GM21526 (cell line): ENCODE data around the gene UTF1.

Experiments used
- ATAC-seq: cut with Tn5 transposase; IDR thresholded peaks from one replicate; pipeline ENCODE4 v1.9.1; 2021; ENCODE audit warnings: moderate library complexity; ENCODE audit not compliant: unreplicated experiment, low FRiP score

Gene UTF1

DNA sequence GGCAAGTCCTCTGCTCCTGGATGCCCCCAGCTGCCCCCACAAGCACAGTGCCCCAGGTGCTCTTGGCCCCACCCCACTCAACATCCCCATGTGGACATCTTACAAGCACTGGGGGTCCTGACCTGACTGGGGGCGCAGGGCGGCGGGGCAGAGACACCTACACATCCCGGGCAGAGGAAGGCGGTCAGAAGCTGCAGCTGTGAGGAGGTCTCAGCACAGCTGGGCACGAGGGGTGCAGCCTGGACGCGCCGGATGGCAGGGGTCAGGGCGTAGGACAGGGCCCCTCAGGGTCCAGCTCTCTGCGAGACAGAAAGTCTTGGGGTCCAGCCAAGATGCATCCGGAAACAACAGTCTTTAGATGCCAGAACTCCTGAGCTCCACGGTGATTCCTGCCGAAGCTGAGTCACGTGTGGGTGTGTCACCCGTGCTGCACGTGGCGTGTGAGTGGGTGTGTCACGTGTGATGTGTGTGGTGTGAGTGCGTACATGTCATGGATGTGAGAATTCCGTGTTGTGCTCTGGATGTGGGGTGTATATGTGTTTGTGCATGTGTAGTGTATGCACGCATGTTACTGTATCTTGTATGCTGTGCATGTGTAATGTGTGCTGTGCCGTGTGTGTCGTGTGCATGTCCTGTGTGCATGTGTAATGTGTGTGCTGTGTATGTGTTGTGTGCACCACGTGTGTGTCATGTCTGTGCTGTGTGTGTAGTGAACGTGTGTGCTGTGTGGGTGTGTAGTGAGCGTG is 12.8 kb downstream of the UTF1 start:
- no peak for ATAC-seq

DNA sequence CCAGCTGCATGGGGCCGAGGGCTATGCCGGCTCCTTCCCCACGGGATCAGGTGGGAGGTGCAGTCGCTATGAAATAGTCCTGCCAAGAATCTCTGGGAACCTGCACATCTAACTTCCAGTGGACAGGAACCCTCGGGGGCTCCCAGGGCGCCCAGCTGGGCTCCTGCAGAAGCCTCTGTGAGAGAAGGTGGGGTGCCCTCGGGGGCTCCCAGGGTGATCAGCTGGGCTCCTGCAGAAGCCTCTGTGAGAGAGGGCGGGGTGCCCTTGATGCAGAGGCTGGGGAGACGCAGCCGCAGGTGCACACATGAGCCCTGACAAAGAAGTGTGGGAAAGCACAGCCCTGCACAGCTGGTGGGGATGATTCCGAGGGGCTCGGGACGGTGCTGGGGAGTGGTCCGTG is 13.6 kb downstream of the UTF1 start:
- no peak for ATAC-seq

DNA sequence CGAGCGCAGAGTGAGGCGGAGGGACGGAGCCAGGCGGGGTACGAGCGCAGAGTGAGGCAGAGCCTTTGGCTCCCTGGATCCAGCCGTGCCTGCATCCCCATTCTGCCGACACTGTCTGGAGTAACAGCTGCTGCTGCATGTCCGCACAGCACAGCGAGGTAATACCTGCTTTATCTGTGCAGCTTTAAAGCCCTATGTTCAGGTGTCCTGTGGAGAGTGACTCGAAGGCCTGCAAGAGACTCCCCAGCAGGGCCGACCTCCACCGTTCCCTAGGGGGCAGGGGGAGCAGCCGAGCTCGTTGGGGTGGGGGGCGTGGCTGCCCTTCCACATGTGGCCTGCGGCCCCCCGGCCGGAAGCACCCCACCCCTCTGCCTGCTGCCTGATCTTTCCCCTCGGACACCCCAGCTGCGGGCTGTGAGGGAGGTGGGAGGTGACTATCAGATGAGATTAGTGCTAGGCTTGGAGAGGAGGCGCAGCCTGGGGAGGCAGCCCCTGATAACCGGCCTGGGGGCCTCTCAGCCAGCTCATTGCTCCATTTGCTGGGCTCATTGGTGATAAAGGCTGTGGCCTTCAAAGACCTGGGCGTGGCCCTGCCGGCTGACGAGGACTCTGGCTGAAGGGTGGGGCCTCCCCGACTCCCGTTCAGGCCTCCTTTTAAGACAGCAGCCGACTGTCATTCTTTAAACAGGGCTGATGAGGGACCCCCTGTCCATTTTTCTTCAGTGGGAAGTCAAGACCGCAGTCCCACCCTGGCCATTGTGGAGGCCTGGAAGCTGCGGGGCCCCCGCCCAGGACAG is 15.6 kb downstream of the UTF1 start:
- no peak for ATAC-seq

DNA sequence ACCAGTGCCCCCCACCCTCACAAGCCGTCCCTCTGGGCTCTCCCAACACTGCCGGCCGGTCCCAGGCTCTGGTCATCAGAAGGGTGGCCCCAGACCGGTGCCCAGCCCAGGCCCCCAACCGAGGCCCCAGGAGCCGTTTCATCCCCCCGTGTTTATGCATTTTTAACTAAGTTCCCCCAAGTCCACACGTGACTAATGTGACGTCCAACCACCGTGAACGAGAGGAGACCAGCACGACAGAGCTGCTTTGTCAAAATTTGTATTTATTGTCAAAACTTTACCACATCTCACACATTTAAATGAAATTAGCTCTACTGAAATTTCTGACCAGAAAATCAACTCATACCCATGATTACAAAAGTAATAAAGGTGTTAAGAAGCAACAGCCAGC is 16.2 kb downstream of the UTF1 start:
- ATAC-seq = no peak

DNA sequence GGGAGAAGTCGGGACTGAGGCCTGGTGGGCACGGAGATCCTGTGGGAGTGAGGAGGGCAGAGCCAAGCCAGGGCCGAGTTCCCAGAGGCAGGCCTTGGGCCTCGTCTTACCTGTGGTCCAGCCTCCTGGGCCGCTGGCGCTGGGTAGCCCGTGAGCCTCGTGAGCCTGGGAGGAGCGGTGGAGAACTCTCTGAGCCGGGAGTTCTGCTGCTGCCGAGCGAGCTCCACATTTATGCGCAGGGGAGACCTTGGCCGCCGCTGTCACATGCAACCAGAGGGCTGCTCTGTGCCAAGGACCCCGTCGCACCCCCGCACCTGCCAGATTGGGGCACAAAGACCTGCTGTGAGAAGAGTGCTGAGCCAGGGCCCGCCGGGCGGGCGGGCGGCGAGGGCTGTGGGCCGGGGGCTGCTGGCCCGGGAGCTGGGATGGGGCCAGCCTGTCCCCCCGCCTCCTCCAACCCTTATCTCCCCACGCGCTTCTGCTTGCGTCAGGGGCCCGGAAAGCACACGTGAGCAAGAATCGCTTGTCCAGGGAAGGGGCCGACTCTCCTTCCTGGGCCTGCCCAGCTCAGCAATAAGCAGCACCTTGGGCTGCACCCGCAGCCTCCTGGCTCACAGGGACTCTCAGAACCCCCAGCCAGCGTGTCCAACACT is 17.8 kb downstream of the UTF1 start:
- no peak for ATAC-seq

DNA sequence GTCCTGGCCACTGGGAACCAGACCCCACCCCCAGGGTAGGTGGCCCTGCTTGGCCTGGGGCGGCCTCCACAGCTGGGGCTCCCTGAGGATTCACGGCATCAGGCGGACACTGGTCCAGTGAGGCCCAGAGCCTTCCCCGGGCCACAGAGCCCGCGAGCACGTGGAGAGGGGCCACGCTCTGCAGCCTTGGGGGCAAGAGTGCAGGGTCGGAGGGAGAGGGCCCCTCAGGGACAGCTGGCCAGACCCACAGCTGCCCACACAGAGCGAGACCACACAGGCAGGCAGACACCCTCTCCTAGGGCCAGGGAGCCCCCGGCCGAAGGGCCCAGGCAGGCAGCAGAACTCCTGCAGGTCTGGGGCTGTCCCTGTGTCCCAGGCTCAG is 18.3 kb downstream of the UTF1 start:
- ATAC-seq = no peak

DNA sequence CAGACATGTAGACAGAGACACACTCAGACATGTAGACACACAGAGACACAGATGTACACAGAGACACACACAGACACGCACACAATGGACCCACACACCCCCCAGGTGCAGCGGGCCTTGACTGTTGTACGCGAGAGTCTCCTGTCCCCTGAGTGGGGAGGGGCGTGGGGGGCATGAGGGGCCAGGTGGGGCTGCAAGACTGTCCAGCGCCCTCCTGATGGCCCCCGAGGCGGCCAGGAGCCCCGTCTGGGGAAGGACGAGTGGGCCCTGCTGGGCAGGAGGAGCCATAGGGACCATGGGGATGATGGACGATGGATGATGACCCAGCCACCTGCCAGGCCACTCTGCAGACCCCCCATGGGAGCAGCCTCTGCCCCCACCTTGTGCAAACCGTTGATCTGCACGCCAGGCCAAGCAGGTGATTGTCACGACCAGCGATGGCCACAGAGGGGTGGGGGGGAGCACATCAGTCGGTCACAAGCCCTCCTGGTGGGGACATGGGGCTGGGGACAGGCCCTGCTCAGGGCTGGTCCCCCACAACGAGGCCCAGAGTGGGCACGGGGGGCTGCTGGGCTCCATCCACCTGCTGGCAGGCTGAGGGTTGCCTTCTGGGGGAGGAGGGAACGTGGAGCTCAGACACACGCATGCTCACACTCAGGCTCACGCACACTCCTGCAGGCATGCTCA is 19.2 kb downstream of the UTF1 start:
- no peak for ATAC-seq

DNA sequence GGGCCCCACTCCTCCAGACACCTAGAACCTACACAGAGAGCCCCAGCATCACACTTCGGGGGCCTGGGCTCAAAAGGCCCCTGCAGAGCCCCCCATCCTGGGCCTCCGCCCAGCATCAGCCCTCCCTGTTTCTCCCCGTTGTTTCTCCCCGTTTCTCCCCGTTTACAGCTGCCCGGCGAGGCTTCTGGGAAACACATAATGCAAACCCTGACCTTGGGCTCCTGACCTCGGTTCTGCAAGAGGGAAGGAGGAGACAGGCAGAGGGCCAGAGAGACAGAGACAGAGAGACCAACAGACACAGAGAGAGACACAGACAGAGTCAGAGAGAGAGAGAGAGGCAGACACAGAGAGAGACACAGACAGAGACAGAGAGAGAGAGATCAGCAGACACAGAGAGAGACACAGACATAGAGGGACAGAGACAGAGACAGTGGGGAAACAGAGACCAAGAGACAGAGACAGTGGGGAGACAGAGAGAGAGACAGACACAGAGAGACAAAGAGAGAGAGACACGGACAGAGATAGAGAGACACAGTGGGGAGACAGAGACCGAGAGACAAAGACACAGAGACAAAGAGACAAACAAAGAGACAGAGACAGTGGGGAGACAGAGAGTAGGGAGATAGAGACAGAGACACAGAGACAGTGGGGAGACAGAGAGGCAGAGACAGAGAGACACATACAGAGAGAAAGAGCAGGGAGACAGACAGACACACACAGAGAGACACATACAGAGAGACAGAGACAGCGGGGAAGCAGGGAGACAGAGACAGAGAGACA is 20.1 kb downstream of the UTF1 start:
- no peak for ATAC-seq

DNA sequence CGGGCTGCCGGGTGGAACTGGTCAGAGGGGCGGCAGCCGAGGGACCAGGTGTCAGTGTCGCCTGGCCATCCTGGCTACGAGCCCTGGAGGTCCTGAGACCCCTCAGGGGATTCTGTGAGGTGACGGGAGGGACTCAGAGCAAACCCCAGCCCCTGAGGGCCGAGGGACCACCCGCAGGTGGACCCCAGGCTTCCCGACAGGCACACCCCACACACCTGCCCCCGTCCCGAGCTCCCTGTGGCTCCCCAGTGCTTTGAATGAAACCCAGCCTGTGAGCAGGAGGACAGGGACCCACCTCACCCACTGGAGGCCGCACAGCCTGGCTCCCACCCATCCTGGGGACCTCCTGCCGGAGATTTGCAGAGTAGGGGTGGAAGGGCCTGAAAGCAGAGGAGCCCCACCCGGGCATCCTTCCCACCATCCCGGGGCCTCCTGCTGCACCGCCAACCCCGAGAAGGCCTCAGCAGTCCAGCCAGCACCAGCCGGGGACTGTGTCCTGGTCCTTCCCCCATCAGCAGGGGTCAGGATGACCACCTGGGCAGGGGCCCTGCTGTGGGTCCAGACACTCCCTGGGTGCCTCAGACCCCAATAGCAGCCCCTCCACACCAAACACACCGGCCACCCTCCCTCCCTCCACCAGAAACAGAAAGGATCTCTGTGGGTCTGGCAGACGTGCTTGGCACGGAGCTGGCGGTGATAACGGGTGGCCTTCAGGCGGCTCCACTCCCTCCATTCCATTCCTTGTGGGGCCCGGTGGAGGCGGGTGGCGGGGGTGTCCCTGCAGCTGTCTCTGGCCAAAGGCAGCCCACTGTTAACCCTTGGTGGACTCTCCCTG is 21.6 kb downstream of the UTF1 start:
- no peak for ATAC-seq

DNA sequence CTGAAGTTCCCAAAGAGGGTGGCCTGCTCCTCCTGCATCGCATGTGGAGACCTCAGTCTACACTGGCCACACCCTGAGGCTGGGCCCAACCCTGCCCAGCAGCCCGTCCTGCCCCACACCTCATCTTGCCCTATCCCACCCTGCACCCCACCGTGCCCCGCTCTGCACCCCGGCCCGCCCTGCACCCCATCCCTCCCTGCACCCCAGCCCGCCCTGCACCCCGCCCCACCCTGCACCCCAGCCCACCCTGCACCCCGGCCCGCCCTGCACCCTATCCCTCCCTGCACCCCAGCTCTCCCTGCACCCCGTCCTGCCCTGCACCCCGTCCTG is 22.2 kb downstream of the UTF1 start:
- no peak for ATAC-seq

DNA sequence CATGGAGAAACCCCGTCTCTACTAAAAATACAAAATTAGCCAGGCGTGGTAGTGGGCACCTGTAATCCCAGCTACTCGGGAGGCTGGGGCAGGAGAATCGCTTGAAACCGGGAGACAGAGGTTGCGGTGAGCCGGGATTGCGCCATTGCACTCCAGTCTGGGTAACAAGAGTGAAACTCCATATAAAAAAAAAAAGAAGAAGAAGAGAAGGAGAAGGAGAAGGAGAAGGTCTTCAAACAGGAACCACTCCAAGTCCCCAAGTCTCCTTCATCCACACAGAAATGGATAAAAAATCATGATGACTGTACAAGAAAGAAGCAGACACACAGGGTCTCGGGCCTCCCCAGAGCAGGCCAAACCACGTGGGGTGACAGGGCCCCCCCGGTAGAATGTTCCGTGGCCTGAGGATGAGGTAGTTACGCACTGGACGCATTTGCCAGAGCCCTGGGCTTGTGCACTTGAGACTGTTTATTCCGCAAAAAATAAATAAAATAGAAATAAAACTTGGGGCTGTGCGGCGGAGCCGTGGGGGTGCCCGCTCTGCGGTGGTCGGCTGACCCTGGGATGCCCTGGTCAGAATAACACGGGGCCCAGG is 23.4 kb downstream of the UTF1 start:
- no peak for ATAC-seq

DNA sequence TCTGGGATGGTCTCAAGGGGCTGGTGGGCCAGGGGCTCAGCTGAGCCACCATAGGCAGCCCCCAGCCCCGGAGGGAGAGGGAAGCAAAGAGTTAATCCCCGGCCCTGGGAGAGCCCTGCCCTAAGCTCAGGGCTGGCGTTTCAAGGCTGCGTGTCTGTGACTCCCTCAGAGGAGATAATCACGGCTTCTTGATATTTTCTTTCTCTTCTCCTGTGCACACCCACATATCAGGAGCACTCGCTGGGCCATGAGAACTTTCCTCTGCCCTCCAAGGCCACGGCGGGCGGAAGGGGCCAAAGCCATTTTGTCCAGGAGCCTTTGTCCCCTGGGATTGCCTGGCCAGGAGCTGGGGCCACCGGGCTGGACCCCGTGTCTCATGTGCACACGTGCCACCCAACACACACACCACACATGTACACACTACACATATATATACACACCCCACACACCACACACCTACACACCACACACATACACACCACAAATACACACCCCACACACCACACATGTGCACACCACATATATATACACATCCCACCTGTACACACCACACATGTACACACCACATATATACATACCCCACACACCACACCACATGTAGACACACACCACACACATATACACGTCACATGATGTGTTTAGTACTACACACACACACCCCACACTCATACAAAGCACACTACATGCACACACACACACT is 24.6 kb downstream of the UTF1 start:
- no peak for ATAC-seq

DNA sequence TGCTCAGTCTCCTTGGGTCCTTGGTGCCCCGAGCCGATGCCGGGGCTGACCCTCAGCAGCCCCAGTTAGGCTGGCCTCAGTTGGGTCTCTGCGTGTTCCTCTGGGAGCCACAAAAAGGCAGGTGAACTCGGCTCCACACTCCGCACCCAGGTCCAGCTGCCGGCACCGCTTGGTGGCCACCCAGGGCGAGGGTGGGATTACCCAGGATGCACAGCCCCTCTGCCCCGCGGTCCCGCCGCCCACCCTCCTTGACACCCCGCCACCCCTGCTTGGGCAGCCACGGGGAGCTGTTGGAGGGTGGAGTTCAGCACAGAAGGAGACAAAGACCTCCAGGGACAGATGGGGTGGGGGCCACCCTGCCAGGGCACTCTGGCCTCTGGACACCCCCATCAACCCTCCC is 25.3 kb downstream of the UTF1 start:
- ATAC-seq = no peak

DNA sequence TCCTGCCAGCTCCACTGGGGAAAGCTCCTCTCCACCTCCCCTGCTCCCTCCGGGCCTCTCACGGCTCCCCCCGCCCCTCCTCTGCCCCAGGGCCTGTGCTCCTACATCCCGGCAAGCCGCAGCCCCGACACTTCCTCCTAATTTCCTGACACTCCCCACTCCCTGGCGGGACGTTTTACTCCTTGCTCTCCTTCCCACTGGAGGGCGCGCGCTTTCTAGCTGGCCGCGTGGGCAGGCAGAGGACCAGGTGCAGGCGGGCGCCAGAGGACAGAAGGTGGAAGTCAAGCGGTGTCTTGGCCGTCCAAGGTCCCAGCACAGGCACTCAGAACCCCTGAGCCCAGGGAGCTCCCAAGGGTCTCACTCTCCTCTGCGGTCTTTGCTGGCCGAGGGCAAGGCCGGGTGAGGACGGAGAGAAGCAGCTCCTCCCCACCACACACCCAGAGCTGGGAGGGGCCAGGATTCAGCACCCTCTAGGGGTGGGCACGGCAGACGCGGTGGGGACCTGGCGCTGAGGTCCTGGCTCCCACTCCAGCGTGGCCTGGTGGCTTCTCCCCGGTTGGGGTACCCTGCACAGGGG is 27.6 kb downstream of the UTF1 start:
- ATAC-seq = no peak

DNA sequence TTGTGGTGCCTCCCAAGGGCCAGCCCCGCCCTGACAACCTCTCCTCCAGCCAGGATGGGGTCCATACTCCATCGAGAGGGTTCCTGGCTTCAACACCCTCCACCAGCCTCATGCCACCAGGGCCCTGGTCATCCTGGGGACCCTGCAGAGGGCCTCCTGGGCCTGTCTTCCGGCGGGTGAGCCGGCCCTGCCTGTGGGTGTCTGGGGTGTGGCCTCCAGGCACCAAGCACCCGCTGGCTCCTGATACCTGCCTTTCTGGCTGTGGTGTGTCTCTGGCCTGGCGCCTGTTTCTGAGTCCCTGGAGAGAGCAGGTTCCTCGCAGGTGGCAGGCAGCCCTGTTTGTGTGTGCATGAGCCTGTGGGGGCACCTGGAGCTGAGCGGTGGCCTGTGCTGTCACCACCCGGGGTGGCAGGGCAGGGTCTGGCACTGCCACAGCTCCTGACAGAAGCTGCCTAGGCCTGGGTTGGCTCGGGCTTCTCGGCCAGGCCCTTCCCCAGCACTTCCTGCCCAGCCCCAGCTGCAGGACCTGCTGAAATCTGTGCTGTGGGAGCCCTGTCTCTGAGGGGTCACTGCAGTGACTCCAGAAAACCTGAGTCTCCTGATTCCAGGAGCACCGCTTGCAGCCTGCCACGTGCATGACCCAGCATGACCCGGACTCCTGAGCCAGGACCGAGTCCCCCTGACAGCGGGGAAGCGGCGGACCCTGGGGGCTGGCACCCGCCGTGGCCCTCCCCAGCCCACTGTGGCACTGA is 28.2 kb downstream of the UTF1 start:
- ATAC-seq = no peak

DNA sequence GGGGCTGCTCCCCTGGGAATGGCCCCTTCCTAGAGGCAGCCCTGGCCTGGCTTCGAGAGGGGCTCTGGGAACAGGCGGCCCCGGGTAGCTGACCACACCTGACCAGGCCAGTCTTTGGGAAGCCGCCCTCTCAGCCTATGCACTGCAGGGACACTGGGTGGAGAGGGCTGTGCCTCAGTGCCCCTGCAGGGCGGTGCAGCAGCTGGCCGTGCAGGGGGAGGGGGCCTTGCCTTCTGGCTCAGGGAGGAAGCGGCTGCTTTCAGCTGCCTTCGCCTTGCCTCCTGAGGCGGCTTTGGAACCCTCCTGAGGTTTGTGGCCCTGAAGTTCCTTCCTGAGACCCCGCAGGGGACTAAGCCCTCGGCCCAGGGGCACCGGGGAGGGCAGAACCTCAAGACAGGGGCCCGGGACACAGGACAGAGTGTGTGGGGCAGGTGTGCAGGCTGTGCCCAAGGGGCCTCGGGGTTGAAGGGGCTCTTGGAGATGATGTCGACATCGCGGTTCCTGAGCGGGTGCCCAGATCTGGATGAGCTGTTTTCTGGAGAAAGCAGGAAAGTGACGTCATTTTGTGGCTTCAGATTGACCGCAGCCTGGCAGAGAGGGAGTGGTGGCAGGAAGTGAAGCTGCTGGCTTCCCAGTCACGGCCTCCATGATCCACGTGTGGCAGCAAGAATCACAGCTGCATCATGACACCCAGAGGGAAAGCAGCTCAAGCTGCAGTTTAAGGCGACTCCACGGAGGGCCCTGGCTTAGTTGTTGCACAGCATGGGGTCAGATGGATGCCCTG is 29.0 kb downstream of the UTF1 start:
- no peak for ATAC-seq

DNA sequence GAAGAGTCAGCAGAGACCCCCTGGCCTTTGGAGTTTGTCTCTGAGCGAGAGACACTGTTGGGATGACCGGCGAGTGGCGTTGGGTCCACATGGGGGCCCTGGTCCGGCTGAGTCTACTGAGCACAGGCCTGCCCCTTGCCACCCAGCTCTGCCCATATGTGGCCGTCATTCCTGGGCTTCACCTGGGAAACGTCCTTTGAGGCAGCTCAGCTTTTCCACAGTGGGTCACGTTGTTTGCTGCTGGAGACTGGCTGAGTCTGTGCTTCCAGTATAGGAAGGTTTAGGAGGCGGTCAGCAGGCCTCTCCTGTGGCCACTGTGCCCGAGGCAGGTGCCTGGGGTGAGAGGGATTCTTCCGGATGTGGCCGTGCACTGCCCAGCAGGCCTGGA is 29.6 kb downstream of the UTF1 start:
- no peak for ATAC-seq
